Activated CD8-positive, alpha-beta memory T cell treated with anti-CD3 and anti-CD28 coated beads, Interleukin-2, amount 50 U/mL, for 48 hours (primary cell): Measurements from ENCODE around the gene RGL1.

Source experiments
- DNase-seq: peaks from one replicate; pipeline ENCODE4 v3.0.0-alpha.2; 2020

RGL1 gene

GRCh38 chr1:183787704-183788103 is 17.2 kb upstream of the RGL1 start:
- no peak for DNase-seq

GRCh38 chr1:183791319-183791718 is 13.6 kb upstream of the RGL1 start:
- no peak for DNase-seq

- DNase-seq: no peak
Measured at GRCh38 chr1:183792300-183792699, 12.6 kb upstream of the RGL1 start.

GRCh38 chr1:183794088-183794487 is 10.8 kb upstream of the RGL1 start:
- DNase-seq: no peak

- DNase-seq: no peak
Measured at GRCh38 chr1:183800449-183800848, 4.5 kb upstream of the RGL1 start.

- no peak for DNase-seq
Measured at GRCh38 chr1:183801649-183802048, 3.3 kb upstream of the RGL1 start.

GRCh38 chr1:183804387-183804786 is 533 bp upstream of the RGL1 start:
- DNase-seq: no peak

- no peak for DNase-seq
Measured at GRCh38 chr1:183806125-183806524, 1.2 kb downstream of the RGL1 start.

GRCh38 chr1:183806675-183807074 is 1.8 kb downstream of the RGL1 start:
- no peak for DNase-seq

GRCh38 chr1:183807549-183808168 is 2.7 kb downstream of the RGL1 start:
- no peak for DNase-seq

GRCh38 chr1:183808296-183809027 is 3.5 kb downstream of the RGL1 start:
- DNase-seq: no peak

- no peak for DNase-seq
Measured at GRCh38 chr1:183810121-183810520, 5.2 kb downstream of the RGL1 start.

- DNase-seq: no peak
Measured at GRCh38 chr1:183810756-183811544, 6.0 kb downstream of the RGL1 start.

- no peak for DNase-seq
Measured at GRCh38 chr1:183812128-183812527, 7.2 kb downstream of the RGL1 start.

GRCh38 chr1:183812686-183813569 is 8.0 kb downstream of the RGL1 start:
- DNase-seq: no peak

GRCh38 chr1:183814121-183814681 is 9.3 kb downstream of the RGL1 start:
- DNase-seq: no peak

GRCh38 chr1:183816110-183816509 is 11.2 kb downstream of the RGL1 start:
- DNase-seq: no peak

- no peak for DNase-seq
Measured at GRCh38 chr1:183817576-183818288, 12.8 kb downstream of the RGL1 start.

- DNase-seq: no peak
Measured at GRCh38 chr1:183819059-183819458, 14.1 kb downstream of the RGL1 start.

GRCh38 chr1:183821309-183821888 is 16.5 kb downstream of the RGL1 start:
- no peak for DNase-seq

GRCh38 chr1:183821889-183822611 is 17.1 kb downstream of the RGL1 start:
- DNase-seq: no peak
